Ishikawa (cell line): ENCODE data around the gene ROM1.

Experiments used
- CREB1 ChIP-seq: IDR thresholded peaks from 2 replicates; pipeline ENCODE4 v1.6.1; 2012; ENCODE audit warnings: low read depth
- EP300 ChIP-seq: IDR thresholded peaks from 2 replicates; pipeline ENCODE4 v1.6.1; 2012; ENCODE audit warnings: borderline replicate concordance
- RAD21 ChIP-seq: IDR thresholded peaks from 2 replicates; pipeline ENCODE4 v1.6.1; 2012; ENCODE audit warnings: low read depth
- TAF1 ChIP-seq: IDR thresholded peaks from 2 replicates; pipeline ENCODE4 v1.6.1; 2012; ENCODE audit warnings: low read depth, mild to moderate bottlenecking
- TEAD4 ChIP-seq: IDR thresholded peaks from 2 replicates; pipeline ENCODE4 v1.6.1; 2012
- USF1 ChIP-seq: IDR thresholded peaks from 2 replicates; pipeline ENCODE4 v1.6.1; 2012
- YY1 ChIP-seq: IDR thresholded peaks from 2 replicates; pipeline ENCODE4 v1.6.1; 2012; ENCODE audit warnings: low read depth
- ZBTB7A ChIP-seq: IDR thresholded peaks from 2 replicates; pipeline ENCODE4 v1.6.1; 2012; ENCODE audit warnings: low read depth

DNA sequence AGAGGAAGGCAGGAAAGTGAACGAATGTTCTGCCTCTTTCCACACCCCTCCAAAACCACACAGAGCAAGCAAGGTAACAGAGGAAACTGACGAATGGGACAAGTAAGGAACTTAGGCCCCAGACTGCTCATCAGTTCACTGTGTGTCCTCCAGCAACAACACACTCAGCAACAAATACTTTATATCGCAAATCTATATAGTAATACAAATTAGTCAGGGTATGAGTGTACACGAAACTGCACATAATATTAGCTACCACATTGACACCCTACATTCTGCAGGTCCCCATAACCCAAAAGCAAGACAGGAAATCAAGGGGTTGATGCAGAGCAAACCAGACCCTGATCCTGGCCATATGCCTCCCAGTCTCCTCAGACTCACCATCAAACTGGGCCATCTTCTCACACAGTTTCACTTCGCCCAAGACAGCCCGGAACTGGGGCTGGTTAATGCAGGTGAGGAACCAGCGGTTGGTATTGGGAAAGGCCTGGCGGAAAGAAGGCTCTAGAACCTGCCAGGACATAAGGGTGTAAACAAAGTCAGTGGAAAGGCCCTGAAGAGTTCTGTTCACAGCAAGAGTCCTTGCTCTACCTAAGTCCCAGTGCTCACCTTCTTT is 45.9 kb upstream of the ROM1 start:
- TF ChIP-seq RAD21 = no peak
- no peak for TF ChIP-seq CREB1
- no peak for TF ChIP-seq YY1
- TF ChIP-seq USF1 = no peak
- no peak for TF ChIP-seq TEAD4
- TF ChIP-seq ZBTB7A = no peak
- TF ChIP-seq EP300 = no peak
- TF ChIP-seq TAF1 = no peak
